HT-29 (cell line): ENCODE measurements around the gene GOLGA6L7. TPM values are rescaled to one million over a fixed set of nuclear protein-coding genes. Genes with fewer than 3 reads are reported as not detected.
A peak's percentile ranks its signal among the peaks of the same experiment; 100 is the strongest.
"Not testable (repeated sequence)": the region's sequence is repeated elsewhere in the genome, so short reads cannot be mapped to it uniquely, and the experiment has no call there.

Experiments used
- DNase-seq: peaks from one replicate; pipeline ENCODE4 v3.0.0-alpha.2; 2015; ENCODE audit warnings: low spot score
- total RNA-seq: library from RNA; depleted of rRNA; stranded (reverse); fragments of >200 nt; shearing (Covaris generic); gene quantifications from 2 replicates; pipeline ENCODE4 v1.2.3, GENCODE V29; 2014

The GOLGA6L7 gene
- total RNA-seq, 1 experiment from 2014 or later, result not detected

GRCh38 chr15:28847247-28847646, 1.2 kb downstream of the GOLGA6L7 start:
- DNase-seq, result not testable (repeated sequence)

- not testable (repeated sequence) for DNase-seq
These were observed 4.3 kb downstream of the GOLGA6L7 start for GRCh38 chr15:28844147-28844546.

DNA sequence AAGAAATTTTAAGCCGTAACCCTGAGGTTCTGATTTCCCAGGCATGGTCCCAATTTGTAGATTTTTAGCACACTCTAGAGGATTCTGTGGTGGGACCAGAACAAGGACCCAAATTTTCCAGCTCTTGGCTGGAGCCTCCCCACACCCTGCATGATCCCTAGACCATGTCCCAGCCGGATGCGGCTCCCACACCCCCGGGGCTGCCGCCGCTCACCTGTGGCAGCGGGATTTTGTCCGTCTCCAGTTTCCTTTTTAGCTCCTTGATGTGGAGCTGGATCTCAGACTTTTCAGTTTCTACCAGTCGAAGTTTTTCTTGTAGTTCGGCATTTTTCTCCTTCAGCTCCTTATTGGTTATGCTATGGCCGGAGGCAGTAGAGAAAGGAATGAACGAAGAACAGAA, 4.9 kb downstream of the GOLGA6L7 start:
- DNase-seq, result not testable (repeated sequence)

- not testable (repeated sequence) for DNase-seq
These were observed 6.2 kb downstream of the GOLGA6L7 start for GRCh38 chr15:28842210-28842609.

DNA sequence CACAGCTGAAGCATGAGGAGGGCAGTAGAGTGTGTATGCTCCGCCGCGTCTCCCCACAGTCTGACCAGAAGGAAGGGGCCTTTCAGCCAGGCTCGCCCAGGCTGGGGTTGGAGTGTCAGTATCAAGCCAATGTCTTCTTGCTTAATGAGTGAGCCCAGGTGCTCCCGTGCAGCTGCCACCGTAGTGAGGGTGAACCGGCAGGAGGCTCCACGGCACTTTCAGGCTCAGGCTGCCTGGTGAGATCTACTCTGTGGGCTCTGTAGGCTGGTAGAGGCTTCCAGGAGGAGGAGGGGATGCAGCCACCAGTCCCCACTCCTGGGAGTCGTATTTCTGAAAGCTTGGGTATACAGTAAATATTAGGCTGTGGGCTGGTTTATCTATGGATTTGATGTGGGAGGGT, 8.2 kb downstream of the GOLGA6L7 start:
- not testable (repeated sequence) for DNase-seq

GRCh38 chr15:28834957-28835585, 13.4 kb downstream of the GOLGA6L7 start:
- not testable (repeated sequence) for DNase-seq

DNA sequence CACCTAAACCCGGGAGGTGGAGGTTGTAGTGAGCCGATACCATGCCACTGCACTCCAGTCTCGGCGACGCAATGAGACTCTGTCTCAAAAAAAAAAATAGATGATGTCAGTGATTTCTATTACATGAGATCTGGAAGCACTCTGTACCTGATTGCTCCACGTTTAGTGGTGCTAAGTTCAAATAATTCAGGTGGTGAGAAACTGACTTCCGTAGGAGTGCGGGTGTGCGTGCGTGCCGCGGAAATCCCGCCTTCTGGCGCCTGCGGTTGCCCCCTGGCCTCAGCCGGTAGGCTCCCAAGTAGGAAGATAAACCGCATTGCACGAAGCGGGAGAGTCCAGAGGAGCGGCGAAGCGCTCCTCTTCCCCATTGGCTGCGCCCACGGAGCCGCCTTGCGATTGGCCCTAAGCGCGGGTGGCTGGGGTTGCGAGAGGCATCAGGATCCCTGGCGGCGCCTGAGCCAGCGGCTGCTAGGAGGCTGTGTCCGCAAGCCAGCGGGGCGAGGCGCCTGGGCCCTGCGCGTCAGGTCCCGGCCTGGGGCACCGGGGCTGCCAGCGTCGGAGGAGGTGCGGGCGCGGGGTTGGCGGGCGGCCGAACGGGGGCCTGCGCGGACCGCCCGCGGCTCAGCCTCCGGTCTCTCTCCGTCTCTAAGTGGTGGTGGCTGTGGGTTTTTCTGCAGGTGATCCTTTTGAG, 16.4 kb downstream of the GOLGA6L7 start:
- DNase-seq, result not testable (repeated sequence)

GRCh38 chr15:28821420-28821819, 27.0 kb downstream of the GOLGA6L7 start:
- DNase-seq, result not testable (repeated sequence)

DNA sequence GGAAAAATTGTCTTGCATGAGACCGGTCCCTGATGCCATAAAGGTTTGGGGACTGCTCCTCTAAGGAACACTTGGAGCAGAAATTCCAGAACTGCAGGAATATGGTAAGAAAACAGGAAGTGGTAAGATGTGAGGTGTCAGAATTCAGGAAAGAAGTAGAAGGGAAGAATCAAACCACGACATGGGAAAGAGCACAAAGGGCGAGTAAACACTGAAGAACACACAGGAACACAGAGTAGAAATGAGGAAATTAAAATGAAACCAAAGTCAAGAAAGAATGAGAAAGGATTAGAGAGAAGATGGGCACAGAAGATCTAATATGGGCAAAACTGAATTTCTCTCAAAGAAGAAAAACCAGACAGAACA, 28.5 kb downstream of the GOLGA6L7 start:
- DNase-seq, result not testable (repeated sequence)

- peak; percentile 2 for DNase-seq
These were observed 29.2 kb downstream of the GOLGA6L7 start for GRCh38 chr15:28819019-28819929.

DNA sequence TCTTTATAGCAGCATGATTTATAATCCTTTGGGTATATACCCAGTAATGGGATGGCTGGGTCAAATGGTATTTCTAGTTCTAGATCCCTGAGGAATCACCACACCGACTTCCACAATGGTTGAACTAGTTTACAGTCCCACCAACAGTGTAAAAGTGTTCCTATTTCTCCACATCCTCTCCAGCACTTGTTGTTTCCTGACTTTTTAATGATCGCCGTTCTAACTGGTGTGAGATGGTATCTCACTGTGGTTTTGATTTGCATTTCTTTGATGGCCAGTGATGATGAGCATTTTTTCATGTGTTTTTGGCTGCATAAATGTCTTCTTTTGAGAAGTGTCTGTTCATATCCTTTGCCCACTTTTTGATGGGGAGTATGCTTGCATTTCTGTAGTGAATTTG, 30.3 kb downstream of the GOLGA6L7 start:
- not testable (repeated sequence) for DNase-seq

DNA sequence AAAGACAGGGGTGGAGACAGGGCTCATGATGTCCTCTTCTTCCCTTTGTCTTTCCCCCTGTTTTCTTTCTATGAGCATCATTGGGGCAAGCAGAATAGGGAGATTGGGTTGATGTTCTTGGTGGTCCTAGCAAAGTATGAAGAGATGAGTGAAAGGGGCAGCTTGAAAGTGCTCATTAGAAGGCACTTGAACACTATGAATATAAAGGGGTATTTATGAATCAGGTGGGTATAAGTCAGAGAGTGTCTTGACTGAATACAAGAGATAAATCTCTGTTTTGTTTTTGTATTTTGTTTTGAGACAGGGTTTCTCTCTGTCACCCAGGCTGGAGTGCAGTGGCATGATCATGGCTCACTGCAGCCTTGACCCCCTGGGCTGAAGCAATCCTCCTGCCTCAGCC, 34.4 kb downstream of the GOLGA6L7 start:
- not testable (repeated sequence) for DNase-seq

- not testable (repeated sequence) for DNase-seq
These were observed 35.1 kb downstream of the GOLGA6L7 start for GRCh38 chr15:28813392-28813791.

DNA sequence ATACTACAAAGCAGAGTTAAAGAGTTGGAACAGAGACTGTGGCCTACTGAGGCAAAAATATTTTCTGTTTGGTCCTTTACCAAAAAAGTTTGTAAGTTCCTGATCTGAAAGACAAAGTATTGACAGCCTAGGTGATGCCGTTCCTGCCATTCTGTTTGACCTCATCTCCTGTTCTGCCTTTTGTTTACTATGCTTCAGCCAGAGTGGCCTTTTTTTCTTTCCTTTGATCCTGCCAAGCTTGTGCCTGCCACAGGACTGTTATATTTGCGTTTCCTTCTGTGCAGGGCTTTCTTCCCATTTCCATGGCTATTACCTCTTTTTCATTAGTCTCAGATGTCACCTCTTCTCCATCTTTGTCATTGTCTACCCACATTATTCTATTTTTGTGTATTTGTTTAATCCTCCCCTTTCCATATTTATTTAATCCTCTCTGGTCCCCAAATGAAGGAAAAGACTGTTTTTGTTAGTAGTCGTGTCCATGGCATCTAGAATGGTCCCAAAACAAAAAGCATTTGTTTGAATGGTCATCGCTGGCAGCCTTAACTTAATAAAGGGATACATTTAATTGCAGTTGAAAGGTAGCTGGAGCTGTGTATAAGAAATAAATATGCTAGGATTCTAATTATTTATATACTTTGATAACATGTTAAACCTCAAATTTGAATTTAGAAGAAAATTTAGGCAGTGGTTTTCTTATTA, 36.4 kb downstream of the GOLGA6L7 start:
- not testable (repeated sequence) for DNase-seq

GRCh38 chr15:28810444-28810843, 38.0 kb downstream of the GOLGA6L7 start:
- not testable (repeated sequence) for DNase-seq

DNA sequence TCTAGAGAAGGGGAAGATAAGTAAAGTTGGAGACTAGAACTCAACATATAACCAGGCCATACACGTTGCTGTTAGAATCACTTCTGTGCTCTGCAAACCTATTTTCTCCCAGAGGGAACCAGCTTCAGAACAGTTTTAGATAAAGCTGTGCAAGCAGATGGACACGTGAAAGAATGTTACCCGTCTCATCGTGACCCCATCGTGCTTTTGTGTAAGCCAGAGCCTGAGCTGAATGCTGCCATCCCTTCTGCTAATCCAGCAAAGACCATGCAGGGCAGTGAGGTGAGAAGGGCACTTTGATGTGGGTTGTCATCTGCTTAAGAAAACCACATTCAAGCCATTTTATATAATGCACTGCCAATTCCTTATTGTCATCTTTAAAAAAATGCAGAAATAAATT, 40.3 kb downstream of the GOLGA6L7 start:
- DNase-seq, result not testable (repeated sequence)

DNA sequence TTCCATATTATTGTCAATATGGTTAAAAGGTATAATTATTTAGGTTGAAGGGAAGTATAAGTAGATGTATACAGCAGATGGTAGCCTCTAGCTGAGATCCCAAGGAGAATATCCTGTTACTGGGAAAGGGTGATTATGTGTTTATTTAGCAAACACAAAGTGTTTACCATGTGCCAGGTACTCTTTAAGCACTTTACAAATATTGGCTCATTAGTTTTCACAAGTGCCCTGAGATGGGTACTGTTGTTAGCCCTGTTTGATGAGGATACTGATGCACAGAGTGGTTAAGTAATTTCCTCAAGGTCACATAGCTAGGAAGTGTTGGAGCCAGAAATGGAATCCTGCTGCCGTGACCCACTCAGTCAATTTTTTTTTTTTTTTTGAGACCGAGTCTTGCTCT, 48.1 kb downstream of the GOLGA6L7 start:
- not testable (repeated sequence) for DNase-seq

DNA sequence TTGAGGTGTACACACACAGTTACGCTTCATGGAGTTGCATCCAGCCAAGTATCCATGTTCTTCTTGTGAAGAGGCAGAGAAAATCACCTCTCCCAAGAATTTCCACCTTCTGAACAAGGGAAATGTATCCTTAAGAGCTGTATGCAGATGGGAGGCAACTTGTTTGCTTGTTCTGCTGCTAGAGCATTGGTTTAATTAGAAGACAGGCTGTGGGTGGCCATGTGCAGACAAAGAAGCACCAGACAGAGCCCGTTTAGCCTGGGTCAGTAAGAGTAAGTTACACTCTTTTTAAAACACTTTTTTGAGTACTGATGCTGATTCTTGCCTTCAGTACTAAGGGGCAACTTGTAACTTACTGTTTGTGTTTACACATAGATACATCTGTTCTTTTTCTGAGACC, 50.2 kb downstream of the GOLGA6L7 start:
- not testable (repeated sequence) for DNase-seq

GRCh38 chr15:28794231-28794630, 54.2 kb downstream of the GOLGA6L7 start:
- peak; percentile 7 for DNase-seq
